ENCODE measurements around the gene STAMBPL1. TPM values are rescaled to one million over a fixed set of nuclear protein-coding genes. Genes with fewer than 3 reads are reported as not detected.

STAMBPL1 gene
- total and polyA plus RNA-seq, 2 experiments from 2014 or later = 4.5 to 20.0 TPM

- H3K9me3 ChIP-seq (ENCODE audit: low read depth) = no peaks in the 10 kb centered on the region
- 83% methylated on average over 3 of the region's 3 CpGs for WGBS (ENCODE audit: low lambda C conversion rate, missing lambda C conversion rate)
- TF ChIP-seq EZH2phosphoT487 (IDR thresholded peaks at IDR 0.05; ENCODE audit: low read depth, severe bottlenecking, unreplicated experiment) = no peak
- no peak overlapping the region for H3K4me2 ChIP-seq
- DNase-seq (ENCODE audit: low spot score) = no peak
- no peaks in the 10 kb centered on the region for H3K36me3 ChIP-seq (replicated peaks; ENCODE audit: insufficient read depth, low read depth)
- no peaks in the 10 kb centered on the region for H3K27me3 ChIP-seq
- H3K27ac ChIP-seq = no peak overlapping the region
- no peaks in the 10 kb centered on the region for H3K9me2 ChIP-seq (replicated peaks; ENCODE audit: insufficient read depth)
- H3K79me2 ChIP-seq = no peaks in the 10 kb centered on the region
- H4K20me1 ChIP-seq (ENCODE audit: insufficient read depth, poor library complexity, severe bottlenecking) = no peaks in the 10 kb centered on the region
- no peak overlapping the region for H3K4me3 ChIP-seq
- H3K4me1 ChIP-seq (ENCODE audit: insufficient read depth) = no peaks in the 10 kb centered on the region
- no peak overlapping the region for H2AFZ ChIP-seq
Measured at GRCh38 chr10:88916986-88917385, 36.9 kb downstream of the STAMBPL1 start.

GRCh38 chr10:88918191-88918905 lies 38.3 kb downstream of the STAMBPL1 start:
- TF ChIP-seq EZH2 (IDR thresholded peaks at IDR 0.05; ENCODE audit: borderline replicate concordance) (no peak), CTCF (IDR thresholded peaks at IDR 0.05; ENCODE audit: poor library complexity) (no peak), EZH2phosphoT487 (IDR thresholded peaks at IDR 0.05; ENCODE audit: low read depth, severe bottlenecking, unreplicated experiment) (no peak)
- WGBS (ENCODE audit: low lambda C conversion rate, missing lambda C conversion rate) = 81% methylated on average over 3 of the region's 3 CpGs
- Histone ChIP-seq H3K9me2 (replicated peaks; ENCODE audit: insufficient read depth) (no peaks in the 10 kb centered on the region), H2AFZ (no peak overlapping the region), H3K36me3 (replicated peaks; ENCODE audit: insufficient read depth, low read depth) (no peaks in the 10 kb centered on the region), H3K4me1 (ENCODE audit: insufficient read depth) (no peaks in the 10 kb centered on the region), H4K20me1 (ENCODE audit: insufficient read depth, poor library complexity, severe bottlenecking) (no peaks in the 10 kb centered on the region), H3K27me3 (no peaks in the 10 kb centered on the region), H3K4me2 (no peak overlapping the region), H3K4me3 (no peak overlapping the region), H3K9me3 (ENCODE audit: low read depth) (no peaks in the 10 kb centered on the region), H3K79me2 (no peaks in the 10 kb centered on the region), H3K27ac (no peak overlapping the region)
- no peak for DNase-seq (ENCODE audit: low spot score)

- no peak for DNase-seq (ENCODE audit: low spot score)
- no peak overlapping the region for H3K4me2 ChIP-seq
- no peak overlapping the region for H2AFZ ChIP-seq
- no peaks in the 10 kb centered on the region for H3K79me2 ChIP-seq
- no peaks in the 10 kb centered on the region for H4K20me1 ChIP-seq (ENCODE audit: insufficient read depth, poor library complexity, severe bottlenecking)
- H3K4me1 ChIP-seq (ENCODE audit: insufficient read depth) = no peaks in the 10 kb centered on the region
- no peak overlapping the region for H3K4me3 ChIP-seq
- no peaks in the 10 kb centered on the region for H3K36me3 ChIP-seq (replicated peaks; ENCODE audit: insufficient read depth, low read depth)
- no peaks in the 10 kb centered on the region for H3K27me3 ChIP-seq
- WGBS (ENCODE audit: low lambda C conversion rate, missing lambda C conversion rate) = 79% methylated on average over 1 of the region's 1 CpG
- TF ChIP-seq EZH2 (IDR thresholded peaks at IDR 0.05; ENCODE audit: borderline replicate concordance) (no peak), CTCF (IDR thresholded peaks at IDR 0.05; ENCODE audit: poor library complexity) (no peak), EZH2phosphoT487 (IDR thresholded peaks at IDR 0.05; ENCODE audit: low read depth, severe bottlenecking, unreplicated experiment) (no peak)
- no peaks in the 10 kb centered on the region for H3K9me2 ChIP-seq (replicated peaks; ENCODE audit: insufficient read depth)
- H3K9me3 ChIP-seq (ENCODE audit: low read depth) = no peaks in the 10 kb centered on the region
- no peak overlapping the region for H3K27ac ChIP-seq
Measured at GRCh38 chr10:88919041-88919440, 39.0 kb downstream of the STAMBPL1 start.

GRCh38 chr10:88920198-88920597 lies 40.2 kb downstream of the STAMBPL1 start:
- 46% methylated on average over 2 of the region's 2 CpGs for WGBS (ENCODE audit: low lambda C conversion rate, missing lambda C conversion rate)

More at GRCh38 chr10:88920198-88920597, 40.2 kb downstream of the STAMBPL1 start:
- Histone ChIP-seq H3K9me3 (ENCODE audit: low read depth) (no peaks in the 10 kb centered on the region), H3K4me3 (no peak overlapping the region), H3K27ac (no peak overlapping the region), H3K9me2 (replicated peaks; ENCODE audit: insufficient read depth) (no peaks in the 10 kb centered on the region), H3K79me2 (no peaks in the 10 kb centered on the region), H2AFZ (no peak overlapping the region), H4K20me1 (ENCODE audit: insufficient read depth, poor library complexity, severe bottlenecking) (no peaks in the 10 kb centered on the region), H3K36me3 (replicated peaks; ENCODE audit: insufficient read depth, low read depth) (no peaks in the 10 kb centered on the region), H3K4me1 (ENCODE audit: insufficient read depth) (no peaks in the 10 kb centered on the region), H3K4me2 (no peak overlapping the region), H3K27me3 (no peaks in the 10 kb centered on the region)
- TF ChIP-seq EZH2phosphoT487 (IDR thresholded peaks at IDR 0.05; ENCODE audit: low read depth, severe bottlenecking, unreplicated experiment) (no peak), EZH2 (IDR thresholded peaks at IDR 0.05; ENCODE audit: borderline replicate concordance) (no peak), CTCF (IDR thresholded peaks at IDR 0.05; ENCODE audit: poor library complexity) (no peak)
- DNase-seq (ENCODE audit: low spot score) = no peak
